Pancreas (tissue), 10 donors: ENCODE data around the gene EWSR1. TPM values are rescaled to one million over a fixed set of nuclear protein-coding genes. Genes with fewer than 3 reads are reported as not detected.

Experiments used
- ATAC-seq, 4 donors: fragments of 200-7000 bp; cut with Tn5 transposase; one replicate each; pipeline versions ENCODE4 v1.8.0 to v1.9.1; 2020; ENCODE audit warnings: mild to moderate bottlenecking in 4 of 4, moderate library complexity in 4 of 4
- DNase-seq, 6 donors: peaks; one replicate each; pipeline ENCODE4 v3.0.0-alpha.2; 2020
- FAIRE-seq: peaks from 2 replicates; lab custom pipeline; 2012; peaks lifted over from hg19 to GRCh38; lab: Jason Lieb, UNC
- H3K27ac ChIP-seq, 4 donors: fragments of 200-600 bp; sonication (generic); 1 replicate in 3 of 4; 2 replicates in 1 of 4; pipeline versions ENCODE4 v1.5.0 to v1.8.0; 2020
- H3K27me3 ChIP-seq, 4 donors: fragments of 200-600 bp; one replicate each; pipeline ENCODE4 v1.8.0; 2021
- H3K36me3 ChIP-seq, 3 donors: fragments of 200-600 bp; sonication (generic) in 1 of 3; one replicate each; pipeline versions ENCODE4 v1.5.0 to v1.8.0; 2020 to 2021
- H3K4me1 ChIP-seq, 3 donors: fragments of 200-600 bp; one replicate each; pipeline ENCODE4 v1.8.0; 2021
- H3K4me3 ChIP-seq, 4 donors: fragments of 200-600 bp; sonication (generic) in 2 of 4; one replicate each; pipeline versions ENCODE4 v1.5.0 to v1.8.0; 2020 to 2021
- H3K9me3 ChIP-seq, 4 donors: fragments of 200-600 bp; one replicate each; pipeline ENCODE4 v1.8.0; 2021
- CTCF ChIP-seq, 4 donors: fragments of 200-600 bp; sonication (generic) in 3 of 4; IDR thresholded peaks; one replicate each; pipeline versions ENCODE4 v1.5.0 to v1.8.0; 2021; ENCODE audit warnings: antibody characterized with exemption in 4 of 4
- WGBS, 2 donors: extraction: QIAGEN DNeasy Blood & Tissue Kit; methylation state at CpG; one replicate each; pipeline ENCODE4 v1.1.7; 2013; 5-methylcytosine and 5-hydroxymethylcytosine counted together
- intact Hi-C, 3 donors: fragments of 100-400 bp; cut with DNase I; formaldehyde crosslinking; loops; one replicate each; pipeline versions ENCODE4 v1.11.1 to v1.14.2; 2022
- polyA plus RNA-seq, 2 donors: library from polyadenylated mRNA; stranded (reverse); fragments of 200-250 nt; gene quantifications; one replicate each; pipeline ENCODE4 v1.2.3, GENCODE V29; 2013
- total RNA-seq, 6 donors: library from RNA; stranded (reverse); fragmentation: NEBNext Ultra II Directional in 4 of 6; extraction: Animal tissue kit (Norgen Biotek cat#: 25700) in 4 of 6; gene quantifications; one replicate each; pipeline versions ENCODE4 v1.2.1 to v1.2.4, GENCODE V29; 2021 to 2023
- donor health status: healthy with polysubstance abuse.
- donor health status: DM: no; HTN: no; CAD: no; lungs with moderate emphysema.
- donor health status: DM: no; HTN: no; CAD: no.
- donor health status: control.
- donor health status: control.
- donor health status: Bipolar disorder and iron deficiency.
- donor health status: DM: yes; HTN: yes; CAD: no.
- donor health status: DM: no; HTN: no; CAD: no.
- donor health status: DM: no; HTN: no; CAD: no.
- donor health status: DM: yes; HTN: yes; CAD: no.

Gene EWSR1
- total and polyA plus RNA-seq, 8 donors: 49.2 to 257 (median 101) TPM

GRCh38 chr22:29290061-29290460 lies 22.0 kb downstream of the EWSR1 start:
- Histone ChIP-seq H3K9me3 (no peaks in the 10 kb centered on the region), H3K36me3 (peaks cover 0 to 96% (median 55%) of the 10 kb centered on the region in 3 donors), H3K4me1 (peaks cover 0 to 3% (median 0%) of the 10 kb centered on the region in 3 donors), H3K27me3 (no peaks in the 10 kb centered on the region), H3K4me3 (no peak overlapping the region), H3K27ac (no peak overlapping the region)
- WGBS, 2 donors: 55 to 67% methylated on average over 5 of the region's 5 CpGs
- no peak for TF ChIP-seq CTCF (IDR thresholded peaks at IDR 0.05)
- DNase-seq (no peak), ATAC-seq (no peak), FAIRE-seq (no peak)
- intact Hi-C loops: no loop called here

GRCh38 chr22:29291215-29291614 lies 23.1 kb downstream of the EWSR1 start:
- Histone ChIP-seq H3K4me3 (no peak overlapping the region), H3K36me3 (peaks cover 0 to 96% (median 65%) of the 10 kb centered on the region in 3 donors), H3K27me3 (no peaks in the 10 kb centered on the region), H3K4me1 (peaks cover 0 to 3% (median 0%) of the 10 kb centered on the region in 3 donors), H3K9me3 (no peaks in the 10 kb centered on the region), H3K27ac (no peak overlapping the region)
- 75 to 79% methylated on average over 7 of the region's 7 CpGs for WGBS, 2 donors
- DNase-seq (no peak), ATAC-seq (peak in 1 of 4 donors; percentile 22), FAIRE-seq (no peak)
- no peak for TF ChIP-seq CTCF (IDR thresholded peaks at IDR 0.05)
- intact Hi-C loops: no loop called here

GRCh38 chr22:29292379-29292778 lies 24.3 kb downstream of the EWSR1 start:
- DNase-seq: no peak
- FAIRE-seq: no peak
- no peak overlapping the region for H3K27ac ChIP-seq
- no peak overlapping the region for H3K4me3 ChIP-seq
- H3K36me3 ChIP-seq: peaks cover 8 to 98% (median 69%) of the 10 kb centered on the region in 3 donors
- H3K4me1 ChIP-seq: peaks cover 0 to 3% (median 0%) of the 10 kb centered on the region in 3 donors
- intact Hi-C loops: no loop called here
- H3K27me3 ChIP-seq: no peaks in the 10 kb centered on the region
- ATAC-seq: no peak
- H3K9me3 ChIP-seq: no peaks in the 10 kb centered on the region
- TF ChIP-seq CTCF (IDR thresholded peaks at IDR 0.05): no peak

GRCh38 chr22:29298641-29299040 lies 30.6 kb downstream of the EWSR1 start:
- Histone ChIP-seq H3K27ac (no peak overlapping the region), H3K36me3 (peaks cover 22 to 74% (median 64%) of the 10 kb centered on the region in 3 donors), H3K27me3 (no peaks in the 10 kb centered on the region), H3K4me1 (peaks cover 0 to 9% (median 3%) of the 10 kb centered on the region in 3 donors), H3K4me3 (no peak overlapping the region), H3K9me3 (no peaks in the 10 kb centered on the region)
- DNase-seq: no peak
- WGBS, 2 donors: 78 to 89% methylated on average over 8 of the region's 8 CpGs
- ATAC-seq: no peak
- intact Hi-C loops: no loop called here
- no peak for TF ChIP-seq CTCF (IDR thresholded peaks at IDR 0.05)
- no peak for FAIRE-seq

- H3K36me3 ChIP-seq: peaks cover 22 to 67% (median 57%) of the 10 kb centered on the region in 3 donors
- no peak for FAIRE-seq
- no peak for TF ChIP-seq CTCF (IDR thresholded peaks at IDR 0.05)
These were observed 31.2 kb downstream of the EWSR1 start for GRCh38 chr22:29299136-29299900.

More at GRCh38 chr22:29299136-29299900, 31.2 kb downstream of the EWSR1 start:
- no peak overlapping the region for H3K27ac ChIP-seq
- intact Hi-C loops: no loop called here
- no peaks in the 10 kb centered on the region for H3K9me3 ChIP-seq
- H3K4me1 ChIP-seq: peaks cover 0 to 9% (median 3%) of the 10 kb centered on the region in 3 donors
- WGBS, 2 donors: 91 to 92% methylated on average over 19 of the region's 19 CpGs
- no peak overlapping the region for H3K4me3 ChIP-seq
- H3K27me3 ChIP-seq: no peaks in the 10 kb centered on the region
- DNase-seq (no peak), ATAC-seq (no peak)
